KMS-11 (cell line): Measurements from ENCODE around the gene PTBP1.

Source experiments
- H2AFZ ChIP-seq: fragments of 200-600 bp; sonication (generic); 2 replicates; pipeline ENCODE4 v1.6.1; 2016; ENCODE audit warnings: antibody characterized with exemption, mixed run types, low read depth
- H3K27ac ChIP-seq: fragments of 200-600 bp; sonication (generic); 2 replicates; pipeline ENCODE4 v1.6.1; 2016; ENCODE audit warnings: mild to moderate bottlenecking, mixed run types
- H3K27me3 ChIP-seq: fragments of 200-600 bp; sonication (generic); 2 replicates; pipeline ENCODE4 v1.6.1; 2017; ENCODE audit warnings: mild to moderate bottlenecking, low read depth, mixed run types, moderate library complexity; ENCODE audit not compliant: insufficient read depth
- H3K36me3 ChIP-seq: fragments of 200-600 bp; sonication (generic); 2 replicates; pipeline ENCODE4 v1.6.1; 2017; ENCODE audit warnings: mild to moderate bottlenecking, mixed run types; ENCODE audit not compliant: insufficient read depth
- H3K4me1 ChIP-seq: fragments of 200-600 bp; sonication (generic); 2 replicates; pipeline ENCODE4 v1.6.1; 2016; ENCODE audit warnings: mild to moderate bottlenecking, low read depth, mixed run types; ENCODE audit not compliant: poor library complexity, severe bottlenecking
- H3K4me2 ChIP-seq: fragments of 200-600 bp; sonication (generic); 2 replicates; pipeline ENCODE4 v1.7.0; 2016; ENCODE audit warnings: mild to moderate bottlenecking, mixed run types
- H3K4me3 ChIP-seq: fragments of 200-600 bp; sonication (generic); IDR thresholded peaks from 2 replicates; pipeline ENCODE4 v1.6.1; 2017; ENCODE audit warnings: low read depth, low read length, mixed read lengths; ENCODE audit not compliant: insufficient read depth
- H3K79me2 ChIP-seq: fragments of 200-600 bp; sonication (generic); 2 replicates; pipeline ENCODE4 v1.6.1; 2016; ENCODE audit warnings: low read depth, mixed run types; ENCODE audit not compliant: insufficient read depth
- H3K9ac ChIP-seq: fragments of 200-600 bp; sonication (generic); 2 replicates; pipeline ENCODE4 v1.6.1; 2016; ENCODE audit warnings: mild to moderate bottlenecking, mixed run types
- H4K20me1 ChIP-seq: fragments of 200-600 bp; sonication (generic); 2 replicates; pipeline ENCODE4 v1.6.1; 2016; ENCODE audit warnings: mild to moderate bottlenecking, mixed run types; ENCODE audit not compliant: insufficient read depth
- TF ChIP-seq, protein P1 (sequence below): fragments of 200-600 bp; sonication (generic); conservative IDR thresholded peaks from 2 replicates; pipeline ENCODE4 v1.6.1; 2017; ENCODE audit warnings: low read depth, mild to moderate bottlenecking, antibody characterized with exemption, low read length, moderate library complexity, mixed read lengths

PTBP1 gene

DNA sequence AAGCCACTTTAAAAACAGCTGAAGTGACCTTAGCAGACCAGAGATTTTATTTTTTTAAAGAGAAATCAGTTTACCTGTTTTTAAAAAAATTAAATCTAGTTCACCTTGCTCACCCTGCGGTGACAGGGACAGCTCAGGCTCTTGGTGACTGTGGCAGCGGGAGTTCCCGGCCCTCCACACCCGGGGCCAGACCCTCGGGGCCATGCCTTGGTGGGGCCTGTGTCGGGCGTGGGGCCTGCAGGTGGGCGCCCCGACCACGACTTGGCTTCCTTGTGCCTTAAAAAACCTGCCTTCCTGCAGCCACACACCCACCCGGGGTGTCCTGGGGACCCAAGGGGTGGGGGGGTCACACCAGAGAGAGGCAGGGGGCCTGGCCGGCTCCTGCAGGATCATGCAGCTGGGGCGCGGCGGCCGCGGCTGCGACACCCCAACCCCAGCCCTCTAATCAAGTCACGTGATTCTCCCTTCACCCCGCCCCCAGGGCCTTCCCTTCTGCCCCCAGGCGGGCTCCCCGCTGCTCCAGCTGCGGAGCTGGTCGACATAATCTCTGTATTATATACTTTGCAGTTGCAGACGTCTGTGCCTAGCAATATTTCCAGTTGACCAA, 13.7 kb downstream of the PTBP1 start:
- peaks cover 23% of the 10 kb centered on the region for H3K36me3 ChIP-seq
- H3K4me1 ChIP-seq: no peaks in the 10 kb centered on the region
- TF ChIP-seq, protein P1, sequence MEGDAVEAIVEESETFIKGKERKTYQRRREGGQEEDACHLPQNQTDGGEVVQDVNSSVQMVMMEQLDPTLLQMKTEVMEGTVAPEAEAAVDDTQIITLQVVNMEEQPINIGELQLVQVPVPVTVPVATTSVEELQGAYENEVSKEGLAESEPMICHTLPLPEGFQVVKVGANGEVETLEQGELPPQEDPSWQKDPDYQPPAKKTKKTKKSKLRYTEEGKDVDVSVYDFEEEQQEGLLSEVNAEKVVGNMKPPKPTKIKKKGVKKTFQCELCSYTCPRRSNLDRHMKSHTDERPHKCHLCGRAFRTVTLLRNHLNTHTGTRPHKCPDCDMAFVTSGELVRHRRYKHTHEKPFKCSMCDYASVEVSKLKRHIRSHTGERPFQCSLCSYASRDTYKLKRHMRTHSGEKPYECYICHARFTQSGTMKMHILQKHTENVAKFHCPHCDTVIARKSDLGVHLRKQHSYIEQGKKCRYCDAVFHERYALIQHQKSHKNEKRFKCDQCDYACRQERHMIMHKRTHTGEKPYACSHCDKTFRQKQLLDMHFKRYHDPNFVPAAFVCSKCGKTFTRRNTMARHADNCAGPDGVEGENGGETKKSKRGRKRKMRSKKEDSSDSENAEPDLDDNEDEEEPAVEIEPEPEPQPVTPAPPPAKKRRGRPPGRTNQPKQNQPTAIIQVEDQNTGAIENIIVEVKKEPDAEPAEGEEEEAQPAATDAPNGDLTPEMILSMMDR: no peak
- H3K9ac ChIP-seq: no peak overlapping the region
- no peak overlapping the region for H3K27ac ChIP-seq
- H3K27me3 ChIP-seq: no peaks in the 10 kb centered on the region
- peaks cover 31% of the 10 kb centered on the region; the same call in 1 of the 2 replicates for H3K79me2 ChIP-seq
- H3K4me3 ChIP-seq: no peak overlapping the region
- H4K20me1 ChIP-seq: peaks cover 11% of the 10 kb centered on the region; the same call in 1 of the 2 replicates
- H3K4me2 ChIP-seq: no peak overlapping the region
- no peak overlapping the region for H2AFZ ChIP-seq

DNA sequence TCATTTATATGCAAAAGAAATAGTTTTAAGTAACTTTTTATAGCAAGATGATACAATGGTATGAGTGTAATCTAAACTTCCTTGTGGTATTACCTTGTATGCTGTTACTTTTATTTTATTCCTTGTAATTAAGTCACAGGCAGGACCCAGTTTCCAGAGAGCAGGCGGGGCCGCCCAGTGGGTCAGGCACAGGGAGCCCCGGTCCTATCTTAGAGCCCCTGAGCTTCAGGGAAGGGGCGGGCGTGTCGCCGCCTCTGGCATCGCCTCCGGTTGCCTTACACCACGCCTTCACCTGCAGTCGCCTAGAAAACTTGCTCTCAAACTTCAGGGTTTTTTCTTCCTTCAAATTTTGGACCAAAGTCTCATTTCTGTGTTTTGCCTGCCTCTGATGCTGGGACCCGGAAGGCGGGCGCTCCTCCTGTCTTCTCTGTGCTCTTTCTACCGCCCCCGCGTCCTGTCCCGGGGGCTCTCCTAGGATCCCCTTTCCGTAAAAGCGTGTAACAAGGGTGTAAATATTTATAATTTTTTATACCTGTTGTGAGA, 14.3 kb downstream of the PTBP1 start:
- Histone ChIP-seq H3K27ac (no peak overlapping the region), H3K79me2 (peaks cover 26% of the 10 kb centered on the region; the same call in 1 of the 2 replicates)

DNA sequence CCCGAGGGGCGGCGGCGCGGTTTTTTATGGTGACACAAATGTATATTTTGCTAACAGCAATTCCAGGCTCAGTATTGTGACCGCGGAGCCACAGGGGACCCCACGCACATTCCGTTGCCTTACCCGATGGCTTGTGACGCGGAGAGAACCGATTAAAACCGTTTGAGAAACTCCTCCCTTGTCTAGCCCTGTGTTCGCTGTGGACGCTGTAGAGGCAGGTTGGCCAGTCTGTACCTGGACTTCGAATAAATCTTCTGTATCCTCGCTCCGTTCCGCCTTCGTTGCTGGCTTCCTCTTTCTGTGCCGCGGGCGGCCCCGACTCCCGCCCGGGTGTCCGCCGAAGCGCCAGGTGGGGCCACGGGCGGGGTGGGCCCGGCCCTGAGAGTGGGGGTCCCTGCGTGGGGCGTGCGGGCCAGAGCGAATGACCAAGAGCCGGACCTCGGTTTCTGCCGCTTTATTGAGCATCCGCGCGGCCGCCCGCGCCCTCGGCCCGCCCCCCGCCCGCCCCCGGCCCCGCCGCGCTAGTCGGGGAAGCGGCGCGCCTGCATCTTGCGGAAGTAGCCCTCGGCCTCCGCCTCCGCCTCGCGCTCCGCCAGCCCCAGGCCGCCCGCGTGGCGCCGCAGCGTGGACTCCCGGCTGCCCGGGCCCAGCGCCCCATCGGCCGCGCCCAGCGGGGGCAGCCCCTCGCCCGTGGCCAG, 14.9 kb downstream of the PTBP1 start:
- no peak overlapping the region for H3K27ac ChIP-seq
- TF ChIP-seq, protein P1: no peak
- peaks cover 19% of the 10 kb centered on the region; the same call in 1 of the 2 replicates for H3K79me2 ChIP-seq
- no peak overlapping the region for H3K4me3 ChIP-seq
- no peaks in the 10 kb centered on the region for H3K4me1 ChIP-seq
- H3K9ac ChIP-seq: no peak overlapping the region
- H4K20me1 ChIP-seq: peaks cover 6% of the 10 kb centered on the region; the same call in 1 of the 2 replicates
- H3K4me2 ChIP-seq: no peak overlapping the region
- H2AFZ ChIP-seq: no peak overlapping the region
- H3K36me3 ChIP-seq: peaks cover 23% of the 10 kb centered on the region
- H3K27me3 ChIP-seq: no peaks in the 10 kb centered on the region

More for the DNA sequence above, 14.3 kb downstream of the PTBP1 start:
- H3K36me3 ChIP-seq: peaks cover 23% of the 10 kb centered on the region
- no peaks in the 10 kb centered on the region for H3K4me1 ChIP-seq
- peaks cover 8% of the 10 kb centered on the region; the same call in 1 of the 2 replicates for H4K20me1 ChIP-seq
- H3K9ac ChIP-seq: no peak overlapping the region
- TF ChIP-seq, protein P1: no peak
- H2AFZ ChIP-seq: no peak overlapping the region
- no peak overlapping the region for H3K4me3 ChIP-seq
- H3K4me2 ChIP-seq: no peak overlapping the region
- H3K27me3 ChIP-seq: no peaks in the 10 kb centered on the region

DNA sequence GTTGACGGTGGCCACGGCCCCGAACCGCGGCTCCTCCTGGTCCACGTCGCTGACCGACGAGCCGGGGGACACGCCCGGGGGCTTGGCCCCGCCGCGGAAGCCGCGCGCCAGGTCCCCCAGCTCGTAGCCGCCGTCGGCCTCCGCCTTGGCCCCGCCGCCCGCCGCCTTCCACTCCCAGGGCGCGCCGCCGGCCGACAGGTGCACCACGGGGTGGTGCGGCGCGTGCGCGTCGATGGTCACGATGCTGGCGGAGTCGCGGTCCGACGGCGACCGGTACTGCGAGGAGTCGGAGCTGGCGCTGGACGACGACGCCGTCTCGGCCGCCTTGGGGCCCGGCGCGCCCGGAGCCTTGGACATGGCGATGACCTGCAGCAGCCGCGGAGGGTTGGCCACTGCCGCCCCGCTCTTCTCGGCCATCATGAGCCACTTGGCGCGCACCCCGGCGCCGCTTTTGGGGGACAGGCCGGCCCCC, 15.5 kb downstream of the PTBP1 start:
- Histone ChIP-seq H3K4me1 (no peaks in the 10 kb centered on the region), H3K36me3 (peaks cover 19% of the 10 kb centered on the region), H3K4me2 (no peak overlapping the region), H3K27me3 (no peaks in the 10 kb centered on the region), H4K20me1 (peaks cover 3% of the 10 kb centered on the region; the same call in 1 of the 2 replicates), H3K9ac (no peak overlapping the region), H3K79me2 (peaks cover 14% of the 10 kb centered on the region; the same call in 1 of the 2 replicates), H2AFZ (no peak overlapping the region), H3K4me3 (no peak overlapping the region), H3K27ac (no peak overlapping the region)
- TF ChIP-seq, protein P1: no peak
